ENCODE results near the gene SNTG2. TPM values are rescaled to one million over a fixed set of nuclear protein-coding genes. Genes with fewer than 3 reads are reported as not detected.

Gene SNTG2
- total RNA-seq, 3 donors from 2014 or later (not counting 1 experiment from before 2014, with no cell fraction given): not detected

DNA sequence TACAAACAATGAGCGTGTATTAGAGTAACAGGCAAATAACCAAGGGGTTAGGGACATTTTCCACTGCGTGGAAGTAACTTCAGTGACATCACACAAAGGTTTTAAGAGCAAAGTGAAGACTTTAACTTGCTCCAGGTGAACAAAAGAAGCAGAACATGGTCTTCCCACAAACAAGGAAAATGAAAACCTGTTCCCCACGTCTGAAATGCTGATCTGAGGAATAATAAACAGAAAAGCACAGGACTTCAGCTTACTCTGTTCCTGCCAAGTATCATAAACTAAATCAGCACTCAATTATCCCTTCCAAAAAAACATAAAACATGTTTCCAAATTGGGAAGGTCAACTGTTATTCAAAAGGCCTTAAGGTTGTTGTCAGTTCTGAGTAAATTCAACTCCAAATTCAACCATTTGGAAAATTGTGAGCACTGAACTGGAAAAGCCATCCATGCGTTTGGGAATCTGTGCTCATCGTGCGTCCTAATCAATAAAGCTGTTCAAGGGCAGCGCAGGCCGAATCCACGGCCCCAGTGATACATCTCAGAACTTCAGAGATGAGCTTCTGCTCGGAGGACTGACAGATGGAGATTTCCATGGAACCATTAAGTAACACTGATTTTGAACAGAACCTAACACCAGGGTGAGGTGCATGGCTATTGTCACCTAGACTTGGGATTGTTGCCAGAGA is 7.7 kb upstream of the SNTG2 start:
- Mint-ChIP-seq H3K27ac (no peak overlapping the region), H3K9me3 (peaks cover 0 to 3% of the 10 kb centered on the region in 2 donors), H3K4me1 (peaks cover 6 to 11% of the 10 kb centered on the region in 2 donors), H3K4me3 (no peak overlapping the region), H3K36me3 (no peaks in the 10 kb centered on the region), H3K27me3 (ENCODE audit: low read depth in 2 of 2) (peaks cover 27 to 63% of the 10 kb centered on the region in 2 donors)
- no peak for ATAC-seq
- peaks cover 8% of the 10 kb centered on the region for H3K4me1 ChIP-seq (ENCODE audit: control insufficient read depth, insufficient read depth, low read length)
- no peaks in the 10 kb centered on the region for H3K36me3 ChIP-seq (ENCODE audit: control insufficient read depth, insufficient read depth, low read length)
- WGBS (ENCODE audit: insufficient coverage): 91% methylated on average over 10 of the region's 10 CpGs
- H3K27ac ChIP-seq (ENCODE audit: low read length): no peak overlapping the region
- peaks cover 2% of the 10 kb centered on the region for H3K9me3 ChIP-seq (ENCODE audit: control insufficient read depth, insufficient read depth, low read length)
- intact Hi-C loops (cut with micrococcal nuclease): no loop called here
- no peak overlapping the region for H3K4me3 ChIP-seq (ENCODE audit: low read length)
- peaks cover 2% of the 10 kb centered on the region for H3K27me3 ChIP-seq (ENCODE audit: control insufficient read depth, insufficient read depth, low read length)
- TF ChIP-seq, protein P1, sequence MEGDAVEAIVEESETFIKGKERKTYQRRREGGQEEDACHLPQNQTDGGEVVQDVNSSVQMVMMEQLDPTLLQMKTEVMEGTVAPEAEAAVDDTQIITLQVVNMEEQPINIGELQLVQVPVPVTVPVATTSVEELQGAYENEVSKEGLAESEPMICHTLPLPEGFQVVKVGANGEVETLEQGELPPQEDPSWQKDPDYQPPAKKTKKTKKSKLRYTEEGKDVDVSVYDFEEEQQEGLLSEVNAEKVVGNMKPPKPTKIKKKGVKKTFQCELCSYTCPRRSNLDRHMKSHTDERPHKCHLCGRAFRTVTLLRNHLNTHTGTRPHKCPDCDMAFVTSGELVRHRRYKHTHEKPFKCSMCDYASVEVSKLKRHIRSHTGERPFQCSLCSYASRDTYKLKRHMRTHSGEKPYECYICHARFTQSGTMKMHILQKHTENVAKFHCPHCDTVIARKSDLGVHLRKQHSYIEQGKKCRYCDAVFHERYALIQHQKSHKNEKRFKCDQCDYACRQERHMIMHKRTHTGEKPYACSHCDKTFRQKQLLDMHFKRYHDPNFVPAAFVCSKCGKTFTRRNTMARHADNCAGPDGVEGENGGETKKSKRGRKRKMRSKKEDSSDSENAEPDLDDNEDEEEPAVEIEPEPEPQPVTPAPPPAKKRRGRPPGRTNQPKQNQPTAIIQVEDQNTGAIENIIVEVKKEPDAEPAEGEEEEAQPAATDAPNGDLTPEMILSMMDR (IDR thresholded peaks at IDR 0.05): no peak
- no peak for DNase-seq

DNA sequence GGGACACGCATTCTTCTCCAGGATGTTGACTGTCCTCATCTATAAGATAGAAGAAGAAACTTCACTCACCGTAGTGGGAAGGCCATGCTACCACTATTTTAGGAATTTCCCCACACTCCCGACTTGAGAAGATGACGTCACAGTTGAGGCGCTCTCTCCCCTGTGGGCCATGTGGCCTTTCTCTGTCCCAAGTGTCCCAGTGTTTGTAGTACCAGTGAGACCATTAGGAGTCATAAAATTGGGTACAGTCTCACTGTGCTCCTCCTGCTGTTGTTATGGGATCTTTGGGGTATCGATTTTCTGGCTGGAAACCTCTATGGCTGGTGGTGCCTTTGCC is 7.2 kb upstream of the SNTG2 start:
- H3K4me3 Mint-ChIP-seq: no peak overlapping the region
- H3K27me3 Mint-ChIP-seq (ENCODE audit: low read depth in 2 of 2): peaks cover 27 to 63% of the 10 kb centered on the region in 2 donors
- H3K27ac ChIP-seq (ENCODE audit: low read length): no peak overlapping the region
- H3K27me3 ChIP-seq (ENCODE audit: control insufficient read depth, insufficient read depth, low read length): peaks cover 3% of the 10 kb centered on the region
- H3K4me1 Mint-ChIP-seq: peaks cover 6 to 11% of the 10 kb centered on the region in 2 donors
- DNase-seq: no peak
- H3K36me3 Mint-ChIP-seq: no peaks in the 10 kb centered on the region
- TF ChIP-seq, protein P1 (IDR thresholded peaks at IDR 0.05): no peak
- H3K27ac Mint-ChIP-seq: no peak overlapping the region
- H3K9me3 ChIP-seq (ENCODE audit: control insufficient read depth, insufficient read depth, low read length): peaks cover 2% of the 10 kb centered on the region
- no peak for ATAC-seq
- H3K36me3 ChIP-seq (ENCODE audit: control insufficient read depth, insufficient read depth, low read length): no peaks in the 10 kb centered on the region
- no peak overlapping the region for H3K4me3 ChIP-seq (ENCODE audit: low read length)
- intact Hi-C loops (cut with micrococcal nuclease): no loop called here
- H3K9me3 Mint-ChIP-seq: peaks cover 0 to 3% of the 10 kb centered on the region in 2 donors
- H3K4me1 ChIP-seq (ENCODE audit: control insufficient read depth, insufficient read depth, low read length): peaks cover 8% of the 10 kb centered on the region
- WGBS (ENCODE audit: insufficient coverage): 92% methylated on average over 6 of the region's 6 CpGs

DNA sequence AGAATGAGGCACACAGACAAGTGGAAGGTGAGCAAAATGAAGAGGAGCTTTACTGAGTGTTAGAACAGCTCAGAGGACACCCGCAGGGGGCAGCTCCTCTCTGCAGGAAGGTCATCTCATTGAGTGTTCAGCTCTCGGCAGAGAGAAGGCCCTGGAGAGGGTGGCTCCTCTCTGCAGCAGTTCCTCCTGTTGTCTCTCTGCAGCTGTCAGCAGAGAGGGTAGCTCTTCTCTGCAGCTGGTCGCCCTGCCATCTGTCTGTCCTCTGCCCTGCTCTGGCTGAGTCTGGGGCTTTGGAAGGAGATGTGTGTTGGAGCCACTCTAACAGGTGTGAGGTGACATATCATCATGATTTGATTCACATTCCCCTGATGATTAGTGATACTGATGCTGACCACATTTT is 6.8 kb upstream of the SNTG2 start:
- no peaks in the 10 kb centered on the region for H3K36me3 Mint-ChIP-seq
- Histone ChIP-seq H3K36me3 (ENCODE audit: control insufficient read depth, insufficient read depth, low read length) (no peaks in the 10 kb centered on the region), H3K4me1 (ENCODE audit: control insufficient read depth, insufficient read depth, low read length) (peaks cover 8% of the 10 kb centered on the region), H3K27ac (ENCODE audit: low read length) (no peak overlapping the region), H3K27me3 (ENCODE audit: control insufficient read depth, insufficient read depth, low read length) (peaks cover 7% of the 10 kb centered on the region), H3K4me3 (ENCODE audit: low read length) (no peak overlapping the region), H3K9me3 (ENCODE audit: control insufficient read depth, insufficient read depth, low read length) (peaks cover 2% of the 10 kb centered on the region)
- no peak for DNase-seq
- H3K4me1 Mint-ChIP-seq: peaks cover 6 to 11% of the 10 kb centered on the region in 2 donors
- TF ChIP-seq, protein P1 (IDR thresholded peaks at IDR 0.05): no peak
- H3K9me3 Mint-ChIP-seq: peaks cover 0 to 3% of the 10 kb centered on the region in 2 donors
- peaks cover 27 to 65% of the 10 kb centered on the region in 2 donors for H3K27me3 Mint-ChIP-seq (ENCODE audit: low read depth in 2 of 2)
- no peak for ATAC-seq
- H3K4me3 Mint-ChIP-seq: no peak overlapping the region
- H3K27ac Mint-ChIP-seq: no peak overlapping the region
- intact Hi-C loops (cut with micrococcal nuclease): no loop called here
- WGBS (ENCODE audit: insufficient coverage): 80% methylated on average over 3 of the region's 3 CpGs

DNA sequence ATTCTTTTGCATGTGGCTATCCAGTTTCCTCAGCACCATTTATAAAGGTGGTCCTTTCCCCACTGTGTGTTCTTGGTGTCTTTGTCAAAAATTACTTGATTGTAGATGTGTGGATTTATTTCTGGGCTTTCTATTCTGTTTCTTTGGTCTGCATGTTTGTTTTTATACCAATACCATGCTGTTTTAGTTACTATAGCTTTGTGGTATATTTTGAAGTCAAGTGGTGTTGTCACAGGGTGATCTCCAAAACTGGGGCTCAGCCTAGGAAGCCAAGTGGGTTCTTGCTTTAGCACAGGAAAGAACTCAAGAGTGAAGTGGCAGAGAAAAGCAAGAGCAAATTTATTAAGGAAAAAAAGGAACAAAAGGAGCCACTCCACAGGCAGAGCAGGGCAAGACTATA is 6.0 kb upstream of the SNTG2 start:
- H3K27ac Mint-ChIP-seq: no peak overlapping the region
- no peak overlapping the region for H3K4me3 Mint-ChIP-seq
- Histone ChIP-seq H3K4me1 (ENCODE audit: control insufficient read depth, insufficient read depth, low read length) (peaks cover 12% of the 10 kb centered on the region), H3K9me3 (ENCODE audit: control insufficient read depth, insufficient read depth, low read length) (peaks cover 2% of the 10 kb centered on the region), H3K36me3 (ENCODE audit: control insufficient read depth, insufficient read depth, low read length) (no peaks in the 10 kb centered on the region), H3K4me3 (ENCODE audit: low read length) (no peak overlapping the region), H3K27ac (ENCODE audit: low read length) (no peak overlapping the region), H3K27me3 (ENCODE audit: control insufficient read depth, insufficient read depth, low read length) (peaks cover 12% of the 10 kb centered on the region)
- peaks cover 33 to 68% of the 10 kb centered on the region in 2 donors for H3K27me3 Mint-ChIP-seq (ENCODE audit: low read depth in 2 of 2)
- intact Hi-C loops (cut with micrococcal nuclease): no loop called here
- DNase-seq (no peak), ATAC-seq (no peak)
- H3K9me3 Mint-ChIP-seq: peaks cover 0 to 3% of the 10 kb centered on the region in 2 donors
- H3K36me3 Mint-ChIP-seq: no peaks in the 10 kb centered on the region
- H3K4me1 Mint-ChIP-seq: peaks cover 6 to 18% of the 10 kb centered on the region in 2 donors
- TF ChIP-seq, protein P1 (IDR thresholded peaks at IDR 0.05): no peak

Data from natural killer cell (primary cell).